ENCODE results near the gene STK33. TPM values are rescaled to one million over a fixed set of nuclear protein-coding genes. Genes with fewer than 3 reads are reported as not detected.

STK33 gene
- total RNA-seq, 1 donor from 2014 or later: 11.5 TPM

- Histone ChIP-seq H3K4me1 (no peaks in the 10 kb centered on the region), H3K27me3 (no peaks in the 10 kb centered on the region), H3K9me3 (no peaks in the 10 kb centered on the region), H3K4me3 (no peak overlapping the region), H3K36me3 (no peaks in the 10 kb centered on the region), H3K27ac (no peak overlapping the region)
- TF ChIP-seq POLR2A (IDR thresholded peaks at IDR 0.05) (no peak), CTCF (IDR thresholded peaks at IDR 0.05) (no peak), POLR2AphosphoS5 (IDR thresholded peaks at IDR 0.05; ENCODE audit: insufficient read depth in 1 of 2, low read depth in 1 of 2) (no peak)
- intact Hi-C loops (cut with DNase I): no loop called here
- DNase-seq (ENCODE audit: extremely low spot score in 2 of 2): no peak
These were observed 178.8 kb downstream of the STK33 start for GRCh38 chr11:8415195-8415594.

- H3K27ac ChIP-seq: no peak overlapping the region
- no peak for TF ChIP-seq POLR2A (IDR thresholded peaks at IDR 0.05)
- no peak for TF ChIP-seq POLR2AphosphoS5 (IDR thresholded peaks at IDR 0.05; ENCODE audit: insufficient read depth in 1 of 2, low read depth in 1 of 2)
- TF ChIP-seq CTCF (IDR thresholded peaks at IDR 0.05): no peak
- H3K4me3 ChIP-seq: no peak overlapping the region
- intact Hi-C loops (cut with DNase I): no loop called here
- H3K4me1 ChIP-seq: no peaks in the 10 kb centered on the region
- no peak for DNase-seq (ENCODE audit: extremely low spot score in 2 of 2)
- H3K27me3 ChIP-seq: no peaks in the 10 kb centered on the region
- no peaks in the 10 kb centered on the region for H3K36me3 ChIP-seq
- no peaks in the 10 kb centered on the region for H3K9me3 ChIP-seq
These were observed 185.7 kb downstream of the STK33 start for GRCh38 chr11:8408151-8408941.

GRCh38 chr11:8403310-8403709, 190.7 kb downstream of the STK33 start:
- Histone ChIP-seq H3K9me3 (no peaks in the 10 kb centered on the region), H3K4me1 (no peaks in the 10 kb centered on the region), H3K36me3 (no peaks in the 10 kb centered on the region), H3K4me3 (no peak overlapping the region), H3K27ac (no peak overlapping the region), H3K27me3 (no peaks in the 10 kb centered on the region)
- DNase-seq (ENCODE audit: extremely low spot score in 2 of 2): no peak
- intact Hi-C loops (cut with DNase I): no loop called here
- TF ChIP-seq CTCF (IDR thresholded peaks at IDR 0.05) (no peak), POLR2AphosphoS5 (IDR thresholded peaks at IDR 0.05; ENCODE audit: insufficient read depth in 1 of 2, low read depth in 1 of 2) (no peak), POLR2A (IDR thresholded peaks at IDR 0.05) (no peak)

GRCh38 chr11:8392886-8393285, 201.1 kb downstream of the STK33 start:
- TF ChIP-seq CTCF (IDR thresholded peaks at IDR 0.05) (no peak), POLR2A (IDR thresholded peaks at IDR 0.05) (no peak), POLR2AphosphoS5 (IDR thresholded peaks at IDR 0.05; ENCODE audit: insufficient read depth in 1 of 2, low read depth in 1 of 2) (no peak)
- Histone ChIP-seq H3K4me1 (peaks cover 11% of the 10 kb centered on the region), H3K27me3 (no peaks in the 10 kb centered on the region), H3K4me3 (no peak overlapping the region), H3K36me3 (no peaks in the 10 kb centered on the region), H3K27ac (no peak overlapping the region), H3K9me3 (no peaks in the 10 kb centered on the region)
- intact Hi-C loops (cut with DNase I): no loop called here
- no peak for DNase-seq (ENCODE audit: extremely low spot score in 2 of 2)

GRCh38 chr11:8392166-8392565, 201.9 kb downstream of the STK33 start:
- Histone ChIP-seq H3K4me1 (peaks cover 11% of the 10 kb centered on the region), H3K4me3 (no peak overlapping the region), H3K9me3 (no peaks in the 10 kb centered on the region), H3K36me3 (no peaks in the 10 kb centered on the region), H3K27ac (no peak overlapping the region), H3K27me3 (no peaks in the 10 kb centered on the region)
- no peak for DNase-seq (ENCODE audit: extremely low spot score in 2 of 2)
- TF ChIP-seq POLR2AphosphoS5 (IDR thresholded peaks at IDR 0.05; ENCODE audit: insufficient read depth in 1 of 2, low read depth in 1 of 2) (no peak), POLR2A (IDR thresholded peaks at IDR 0.05) (no peak), CTCF (IDR thresholded peaks at IDR 0.05) (no peak)
- intact Hi-C loops (cut with DNase I): no loop called here

Data from vagina (tissue), 2 donors.